HG02970 (cell line): Measurements from ENCODE around the gene CCNK.

Source experiments
- ATAC-seq: cut with Tn5 transposase; IDR thresholded peaks from one replicate; pipeline ENCODE4 v1.9.1; 2021; ENCODE audit warnings: mild to moderate bottlenecking, moderate library complexity, moderate number of reproducible peaks; ENCODE audit not compliant: unreplicated experiment, low FRiP score

The CCNK gene

GRCh38 chr14:99518441-99519346, 37.5 kb downstream of the CCNK start:
- no peak for ATAC-seq

- ATAC-seq, result no peak
These were observed 38.2 kb downstream of the CCNK start for GRCh38 chr14:99519347-99519881.

- no peak for ATAC-seq
These were observed 38.8 kb downstream of the CCNK start for GRCh38 chr14:99519931-99520421.

GRCh38 chr14:99520571-99521081, 39.4 kb downstream of the CCNK start:
- ATAC-seq, result no peak

- no peak for ATAC-seq
These were observed 40.2 kb downstream of the CCNK start for GRCh38 chr14:99521176-99522024.

GRCh38 chr14:99522025-99522401, 40.8 kb downstream of the CCNK start:
- ATAC-seq, result no peak

- ATAC-seq, result no peak
These were observed 41.3 kb downstream of the CCNK start for GRCh38 chr14:99522457-99522891.

GRCh38 chr14:99522934-99523703, 41.9 kb downstream of the CCNK start:
- ATAC-seq, result no peak

- no peak for ATAC-seq
These were observed 42.5 kb downstream of the CCNK start for GRCh38 chr14:99523704-99524055.

- no peak for ATAC-seq
These were observed 43.0 kb downstream of the CCNK start for GRCh38 chr14:99524091-99524661.

GRCh38 chr14:99524804-99525698, 43.8 kb downstream of the CCNK start:
- no peak for ATAC-seq

- ATAC-seq, result no peak
These were observed 44.5 kb downstream of the CCNK start for GRCh38 chr14:99525699-99526080.

- ATAC-seq, result no peak
These were observed 45.8 kb downstream of the CCNK start for GRCh38 chr14:99527026-99527425.

GRCh38 chr14:99527427-99528076, 46.3 kb downstream of the CCNK start:
- no peak for ATAC-seq

- ATAC-seq, result no peak
These were observed 48.7 kb downstream of the CCNK start for GRCh38 chr14:99529899-99530298.

- ATAC-seq, result no peak
These were observed 49.4 kb downstream of the CCNK start for GRCh38 chr14:99530407-99531155.

- no peak for ATAC-seq
These were observed 50.3 kb downstream of the CCNK start for GRCh38 chr14:99531251-99532096.
